Measurements from ENCODE around the gene PTPRM.

PTPRM gene

DNA sequence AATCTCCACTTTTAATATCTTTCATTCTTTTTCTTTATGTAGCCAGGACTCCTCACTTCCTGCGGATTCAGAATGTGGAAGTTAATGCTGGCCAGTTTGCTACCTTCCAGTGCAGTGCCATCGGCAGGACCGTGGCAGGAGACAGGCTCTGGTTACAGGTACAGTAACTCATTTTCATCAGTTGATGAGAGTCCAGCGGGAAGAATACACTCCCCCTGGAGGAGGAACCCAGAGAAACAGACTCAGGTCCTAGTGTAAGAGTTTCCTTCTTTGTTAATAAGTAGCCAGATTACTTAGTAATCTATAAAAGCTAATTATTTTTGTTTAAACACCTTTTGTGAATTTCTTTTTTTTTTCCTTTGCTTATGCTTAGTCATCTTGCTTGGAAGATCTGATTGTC lies 359.4 kb downstream of the PTPRM start:
- Histone ChIP-seq H3K79me2 (ENCODE audit: low read length) (no peaks in the 10 kb centered on the region), H3K9me2 (replicated peaks; ENCODE audit: insufficient read depth, low read length) (no peaks in the 10 kb centered on the region), H3K9ac (ENCODE audit: low read length) (no peak overlapping the region), H3K36me3 (replicated peaks; ENCODE audit: insufficient read depth, low read length) (no peaks in the 10 kb centered on the region), H4K20me1 (ENCODE audit: insufficient read depth, low read length) (no peaks in the 10 kb centered on the region), H3K4me1 (ENCODE audit: low read length) (no peaks in the 10 kb centered on the region), H3K27ac (ENCODE audit: low read length) (no peak overlapping the region), H3K4me2 (ENCODE audit: low read depth, low read length) (no peak overlapping the region), H3K27me3 (replicated peaks; ENCODE audit: insufficient read depth, low read length) (no peaks in the 10 kb centered on the region), H3K9me3 (replicated peaks; ENCODE audit: insufficient read depth, low read length) (no peaks in the 10 kb centered on the region), H3K4me3 (ENCODE audit: low read length) (no peak overlapping the region), H3F3A (ENCODE audit: insufficient read depth, low read length) (no peaks in the 10 kb centered on the region), H2AFZ (ENCODE audit: low read length) (no peak overlapping the region)
- TF ChIP-seq EZH2phosphoT487 (IDR thresholded peaks at IDR 0.05; ENCODE audit: low read length) (no peak), EZH2 (optimal IDR thresholded peaks at IDR 0.05; ENCODE audit: low read depth, low read length) (no peak)
- TF ChIP-seq, protein P1, sequence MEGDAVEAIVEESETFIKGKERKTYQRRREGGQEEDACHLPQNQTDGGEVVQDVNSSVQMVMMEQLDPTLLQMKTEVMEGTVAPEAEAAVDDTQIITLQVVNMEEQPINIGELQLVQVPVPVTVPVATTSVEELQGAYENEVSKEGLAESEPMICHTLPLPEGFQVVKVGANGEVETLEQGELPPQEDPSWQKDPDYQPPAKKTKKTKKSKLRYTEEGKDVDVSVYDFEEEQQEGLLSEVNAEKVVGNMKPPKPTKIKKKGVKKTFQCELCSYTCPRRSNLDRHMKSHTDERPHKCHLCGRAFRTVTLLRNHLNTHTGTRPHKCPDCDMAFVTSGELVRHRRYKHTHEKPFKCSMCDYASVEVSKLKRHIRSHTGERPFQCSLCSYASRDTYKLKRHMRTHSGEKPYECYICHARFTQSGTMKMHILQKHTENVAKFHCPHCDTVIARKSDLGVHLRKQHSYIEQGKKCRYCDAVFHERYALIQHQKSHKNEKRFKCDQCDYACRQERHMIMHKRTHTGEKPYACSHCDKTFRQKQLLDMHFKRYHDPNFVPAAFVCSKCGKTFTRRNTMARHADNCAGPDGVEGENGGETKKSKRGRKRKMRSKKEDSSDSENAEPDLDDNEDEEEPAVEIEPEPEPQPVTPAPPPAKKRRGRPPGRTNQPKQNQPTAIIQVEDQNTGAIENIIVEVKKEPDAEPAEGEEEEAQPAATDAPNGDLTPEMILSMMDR (IDR thresholded peaks at IDR 0.05; ENCODE audit: low read length) = no peak
- DNase-seq = no peak

DNA sequence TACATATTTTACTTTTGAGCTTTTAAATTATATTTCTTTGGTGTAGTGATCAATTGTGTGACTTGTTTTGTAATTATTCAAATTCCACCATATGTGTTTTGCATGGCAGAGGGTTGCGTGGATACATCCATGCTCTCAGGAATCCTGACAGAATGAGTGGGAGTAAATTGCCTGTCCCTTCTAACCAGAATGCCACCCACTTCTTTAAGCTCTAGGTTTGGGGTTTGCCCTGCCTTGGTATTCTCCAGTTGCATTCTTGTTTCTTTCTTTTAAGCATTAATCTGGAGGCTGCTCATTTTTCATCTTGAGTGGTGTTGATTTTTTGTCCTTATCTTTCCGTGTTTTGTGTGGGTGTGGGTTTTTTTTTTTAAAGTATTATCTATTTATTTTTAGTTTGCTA lies 360.0 kb downstream of the PTPRM start:
- no peak overlapping the region for H3K4me3 ChIP-seq (ENCODE audit: low read length)
- H3K4me1 ChIP-seq (ENCODE audit: low read length) = no peaks in the 10 kb centered on the region
- no peak for TF ChIP-seq EZH2phosphoT487 (IDR thresholded peaks at IDR 0.05; ENCODE audit: low read length)
- TF ChIP-seq, protein P1 (IDR thresholded peaks at IDR 0.05; ENCODE audit: low read length) = no peak
- no peak for TF ChIP-seq EZH2 (optimal IDR thresholded peaks at IDR 0.05; ENCODE audit: low read depth, low read length)
- H3F3A ChIP-seq (ENCODE audit: insufficient read depth, low read length) = no peaks in the 10 kb centered on the region
- H2AFZ ChIP-seq (ENCODE audit: low read length) = no peak overlapping the region
- H3K9me2 ChIP-seq (replicated peaks; ENCODE audit: insufficient read depth, low read length) = no peaks in the 10 kb centered on the region
- no peak overlapping the region for H3K27ac ChIP-seq (ENCODE audit: low read length)
- H3K27me3 ChIP-seq (replicated peaks; ENCODE audit: insufficient read depth, low read length) = no peaks in the 10 kb centered on the region
- no peaks in the 10 kb centered on the region for H4K20me1 ChIP-seq (ENCODE audit: insufficient read depth, low read length)
- H3K9me3 ChIP-seq (replicated peaks; ENCODE audit: insufficient read depth, low read length) = no peaks in the 10 kb centered on the region
- no peak for DNase-seq
- H3K4me2 ChIP-seq (ENCODE audit: low read depth, low read length) = no peak overlapping the region
- no peak overlapping the region for H3K9ac ChIP-seq (ENCODE audit: low read length)
- no peaks in the 10 kb centered on the region for H3K79me2 ChIP-seq (ENCODE audit: low read length)
- H3K36me3 ChIP-seq (replicated peaks; ENCODE audit: insufficient read depth, low read length) = no peaks in the 10 kb centered on the region

DNA sequence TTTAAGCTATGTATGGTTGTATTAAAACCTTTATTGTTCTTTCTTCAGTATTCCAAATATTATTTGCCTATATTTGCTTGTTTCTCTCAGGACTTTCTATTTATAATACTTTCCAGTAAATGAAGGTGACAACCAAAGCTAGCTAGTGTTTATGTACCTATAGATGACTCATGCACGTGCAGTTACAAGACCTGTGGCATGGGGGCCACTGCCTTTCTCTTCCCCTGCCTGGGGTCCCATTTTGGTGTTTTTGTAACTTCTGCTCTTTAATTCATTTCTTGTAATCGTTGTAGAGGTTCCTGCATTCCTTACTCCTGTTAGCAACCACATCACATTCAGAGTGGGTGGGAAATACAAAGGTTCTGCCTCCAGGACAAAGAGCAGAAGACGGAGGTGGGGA lies 364.6 kb downstream of the PTPRM start:
- Histone ChIP-seq H3K79me2 (ENCODE audit: low read length) (no peaks in the 10 kb centered on the region), H3K27me3 (replicated peaks; ENCODE audit: insufficient read depth, low read length) (no peaks in the 10 kb centered on the region), H3K4me2 (ENCODE audit: low read depth, low read length) (no peak overlapping the region), H3K4me1 (ENCODE audit: low read length) (no peaks in the 10 kb centered on the region), H3K27ac (ENCODE audit: low read length) (no peak overlapping the region), H3K4me3 (ENCODE audit: low read length) (no peak overlapping the region), H2AFZ (ENCODE audit: low read length) (no peak overlapping the region), H3K9ac (ENCODE audit: low read length) (no peak overlapping the region), H3K9me2 (replicated peaks; ENCODE audit: insufficient read depth, low read length) (no peaks in the 10 kb centered on the region), H3K9me3 (replicated peaks; ENCODE audit: insufficient read depth, low read length) (no peaks in the 10 kb centered on the region), H3K36me3 (replicated peaks; ENCODE audit: insufficient read depth, low read length) (no peaks in the 10 kb centered on the region), H4K20me1 (ENCODE audit: insufficient read depth, low read length) (no peaks in the 10 kb centered on the region), H3F3A (ENCODE audit: insufficient read depth, low read length) (no peaks in the 10 kb centered on the region)
- no peak for DNase-seq
- TF ChIP-seq EZH2phosphoT487 (IDR thresholded peaks at IDR 0.05; ENCODE audit: low read length) (no peak), EZH2 (optimal IDR thresholded peaks at IDR 0.05; ENCODE audit: low read depth, low read length) (no peak)
- TF ChIP-seq, protein P1 (IDR thresholded peaks at IDR 0.05; ENCODE audit: low read length) = no peak
